Esophagus squamous epithelium (tissue), 5 donors: ENCODE measurements around the gene TMEM131. TPM values are rescaled to one million over a fixed set of nuclear protein-coding genes. Genes with fewer than 3 reads are reported as not detected.

ENCODE experiments used
- DNase-seq: peaks from one replicate; lab custom pipeline; 2025; lab: John Stamatoyannopoulos, UW
- H3K27ac ChIP-seq, 4 donors: fragments of 200-600 bp; sonication (generic); one replicate each; pipeline ENCODE4 v1.5.1; 2016 to 2019; ENCODE audit warnings: mild to moderate bottlenecking in 1 of 4
- H3K27me3 ChIP-seq, 4 donors: fragments of 200-600 bp; sonication (generic); 1 replicate in 3 of 4; 2 replicates in 1 of 4; pipeline versions ENCODE4 v1.5.1 to v1.6.0; 2017 to 2021; ENCODE audit warnings: antibody characterized with exemption in 1 of 4
- H3K36me3 ChIP-seq, 3 donors: fragments of 200-600 bp; sonication (generic); one replicate each; pipeline ENCODE4 v1.5.1; 2016 to 2019
- H3K4me1 ChIP-seq, 3 donors: fragments of 200-600 bp; sonication (generic); one replicate each; pipeline ENCODE4 v1.5.1; 2017 to 2019
- H3K4me3 ChIP-seq, 4 donors: fragments of 200-600 bp; sonication (generic); 1 replicate in 3 of 4; 2 replicates in 1 of 4; pipeline ENCODE4 v1.5.1; 2016 to 2019; ENCODE audit warnings: mild to moderate bottlenecking in 2 of 4, moderate library complexity in 1 of 4
- H3K9me3 ChIP-seq, 3 donors: fragments of 200-600 bp; sonication (generic); one replicate each; pipeline ENCODE4 v1.5.1; 2016 to 2019
- CTCF ChIP-seq, 6 experiments: fragments of 450-650 bp in 4 of 6; fragments of 200-600 bp in 2 of 6; sonication (generic) in 2 of 6; IDR thresholded peaks; one replicate each; pipeline ENCODE4 v1.5.1; 2016 to 2019; ENCODE audit warnings: antibody characterized with exemption in 6 of 6, mild to moderate bottlenecking in 4 of 6, moderate library complexity in 4 of 6
- POLR2A ChIP-seq, 4 donors: fragments of 450-650 bp; IDR thresholded peaks; one replicate each; pipeline ENCODE4 v1.6.1; 2017; ENCODE audit warnings: antibody characterized with exemption in 4 of 4, mild to moderate bottlenecking in 4 of 4, moderate library complexity in 3 of 4
- WGBS, 2 donors: methylation state at CpG; one replicate each; pipeline ENCODE4 v1.1.5; 2018; 5-methylcytosine and 5-hydroxymethylcytosine counted together
- intact Hi-C: fragments of 100-400 bp; cut with DNase I; formaldehyde crosslinking; loops from one replicate; pipeline ENCODE4 v1.15.0; 2022
- total RNA-seq, 4 donors: library from RNA; depleted of rRNA; stranded (reverse); fragments of >200 nt; gene quantifications; one replicate each; pipeline ENCODE4 v1.1.0, GENCODE V29; 2016
- donor health status: DM: yes; HTN: yes; CAD: no.

The TMEM131 gene
- total RNA-seq, 4 donors from 2014 or later, result 24.2 to 36.4 (median 28.1) TPM

GRCh38 chr2:97979904-97980303, 15.8 kb downstream of the TMEM131 start:
- no peak for DNase-seq
- intact Hi-C loops, result no loop called here
- H3K4me3 ChIP-seq, result no peak overlapping the region
- peaks cover 0 to 9% (median 0%) of the 10 kb centered on the region in 3 donors for H3K36me3 ChIP-seq
- peaks cover 0 to 11% (median 0%) of the 10 kb centered on the region in 3 donors for H3K9me3 ChIP-seq
- no peak for TF ChIP-seq CTCF (IDR thresholded peaks at IDR 0.05)
- no peak for TF ChIP-seq POLR2A (IDR thresholded peaks at IDR 0.05)
- H3K27me3 ChIP-seq, result no peaks in the 10 kb centered on the region
- H3K4me1 ChIP-seq, result no peaks in the 10 kb centered on the region
- H3K27ac ChIP-seq, result no peak overlapping the region
- whole genome bisulfite sequencing, 2 donors, result 79 to 83% methylated on average over 2 of the region's 2 CpGs

- no peak overlapping the region for H3K4me3 ChIP-seq
- 58 to 73% methylated on average over 1 of the region's 1 CpG for WGBS, 2 donors
- no peak for DNase-seq
- H3K27me3 ChIP-seq, result no peaks in the 10 kb centered on the region
- peaks cover 0 to 6% (median 0%) of the 10 kb centered on the region in 3 donors for H3K36me3 ChIP-seq
- H3K9me3 ChIP-seq, result peaks cover 0 to 10% (median 0%) of the 10 kb centered on the region in 3 donors
- no peak for TF ChIP-seq POLR2A (IDR thresholded peaks at IDR 0.05)
- TF ChIP-seq CTCF (IDR thresholded peaks at IDR 0.05), result no peak
- intact Hi-C loops, result no loop called here
- no peak overlapping the region for H3K27ac ChIP-seq
- peaks cover 0 to 16% (median 0%) of the 10 kb centered on the region in 3 donors for H3K4me1 ChIP-seq
Observed at GRCh38 chr2:97974471-97974870, 21.3 kb downstream of the TMEM131 start.

GRCh38 chr2:97970293-97971060, 25.3 kb downstream of the TMEM131 start:
- no peak overlapping the region for H3K4me3 ChIP-seq
- no peaks in the 10 kb centered on the region for H3K36me3 ChIP-seq
- no peak for TF ChIP-seq CTCF (IDR thresholded peaks at IDR 0.05)
- no peak for TF ChIP-seq POLR2A (IDR thresholded peaks at IDR 0.05)
- DNase-seq, result no peak
- no peak overlapping the region for H3K27ac ChIP-seq
- WGBS, 2 donors, result 84 to 90% methylated on average over 5 of the region's 5 CpGs
- H3K4me1 ChIP-seq, result peaks cover 0 to 51% (median 0%) of the 10 kb centered on the region in 3 donors
- H3K27me3 ChIP-seq, result no peaks in the 10 kb centered on the region
- no peaks in the 10 kb centered on the region for H3K9me3 ChIP-seq
- intact Hi-C loops, result no loop called here

- no peaks in the 10 kb centered on the region for H3K27me3 ChIP-seq
- no peak for DNase-seq
- TF ChIP-seq CTCF (IDR thresholded peaks at IDR 0.05) (no peak), POLR2A (IDR thresholded peaks at IDR 0.05) (no peak)
- H3K27ac ChIP-seq, result no peak overlapping the region
- peaks cover 0 to 53% (median 0%) of the 10 kb centered on the region in 3 donors for H3K4me1 ChIP-seq
- no peaks in the 10 kb centered on the region for H3K9me3 ChIP-seq
- intact Hi-C loops, result no loop called here
- 64 to 68% methylated on average over 4 of the region's 4 CpGs for WGBS, 2 donors
- H3K36me3 ChIP-seq, result no peaks in the 10 kb centered on the region
- H3K4me3 ChIP-seq, result no peak overlapping the region
Observed at GRCh38 chr2:97969081-97970067, 26.4 kb downstream of the TMEM131 start.
